A549 (cell line): ENCODE measurements around the gene WBP2. TPM values are rescaled to one million over a fixed set of nuclear protein-coding genes. Genes with fewer than 3 reads are reported as not detected.
"Not testable (repeated sequence)": the region's sequence is repeated elsewhere in the genome, so short reads cannot be mapped to it uniquely, and the experiment has no call there.

Experiments
- ATAC-seq, 2 experiments: fragments of 200-7000 bp in 1 of 2; fragments of >200 bp in 1 of 2; cut with Nextera tagmentation in 1 of 2; cut with Tn5 transposase in 1 of 2; 3 replicates each; pipeline versions ENCODE4 v1.8.0 to v1.9.1; 2018 to 2020; ENCODE audit warnings: mild to moderate bottlenecking in 1 of 2, moderate library complexity in 1 of 2
- CTCF ChIA-PET: fragments of 300-600 bp; sonication (Branson Sonifier 250); formaldehyde crosslinking; extraction: SDS; loops from one replicate; lab custom pipeline; 2021; ENCODE audit warnings: antibody characterized with exemption, inconsistent platforms; lab: Yijun Ruan, JAX
- POLR2A ChIA-PET: fragments of 350-600 bp; formaldehyde crosslinking; extraction: SDS; loops from one replicate; lab custom pipeline; 2021; ENCODE audit warnings: antibody characterized with exemption, inconsistent platforms; lab: Yijun Ruan, JAX
- DNase-seq, 2 experiments: peaks; one replicate each; pipeline versions ENCODE4 v3.0.0 to v3.0.0-alpha.2; 2011 to 2016; ENCODE audit warnings: low read depth in 1 of 2, low spot score in 1 of 2
- FAIRE-seq: peaks from 2 replicates; lab custom pipeline; 2011; peaks lifted over from hg19 to GRCh38; lab: Jason Lieb, UNC
- H3K27ac ChIP-seq, 2 experiments: fragments of >200 bp; sonication (Bioruptor Twin); formaldehyde crosslinking; 3 replicates each; pipeline ENCODE4 v1.5.1; 2016 to 2017
- H3K4me1 ChIP-seq: fragments of >200 bp; sonication (Bioruptor Twin); formaldehyde crosslinking; 3 replicates; pipeline ENCODE4 v1.6.1; 2016
- H3K4me2 ChIP-seq: fragments of >200 bp; sonication (Bioruptor Twin); formaldehyde crosslinking; 3 replicates; pipeline ENCODE4 v1.6.1; 2016
- H3K4me3 ChIP-seq: fragments of >200 bp; sonication (Bioruptor Twin); formaldehyde crosslinking; 3 replicates; pipeline ENCODE4 v1.5.1; 2016
- H3K9me3 ChIP-seq: fragments of >200 bp; sonication (Bioruptor Twin); formaldehyde crosslinking; 3 replicates; pipeline ENCODE4 v1.6.1; 2016
- CTCF ChIP-seq: fragments of >200 bp; sonication (Bioruptor Twin); formaldehyde crosslinking; IDR thresholded peaks from 3 replicates; pipeline ENCODE4 v1.5.1; 2016
- MAX ChIP-seq: IDR thresholded peaks from 2 replicates; pipeline ENCODE4 v1.6.1; 2012
- NPAS2 ChIP-seq: fragments of 250-450 bp; sonication (Bioruptor Pico); IDR thresholded peaks from 2 replicates; pipeline ENCODE4 v1.8.0; 2022; ENCODE audit warnings: mild to moderate bottlenecking, moderate library complexity, borderline replicate concordance
- PHF8 ChIP-seq: fragments of 200-600 bp; sonication (generic); IDR thresholded peaks from 2 replicates; pipeline ENCODE4 v1.6.1; 2016; ENCODE audit warnings: low read depth, mild to moderate bottlenecking, antibody characterized with exemption, moderate library complexity, borderline replicate concordance
- WGBS: methylation state at CpG from one replicate; pipeline ENCODE4 v1.1.6; 2017; ENCODE audit errors: missing lambda C conversion rate; 5-methylcytosine and 5-hydroxymethylcytosine counted together
- polyA plus RNA-seq, 4 experiments: library from polyadenylated mRNA; depleted of rRNA in 3 of 4; stranded (reverse); fragments of >200 nt; fragmentation: RNase III in 1 of 4; extraction: RNeasy Plus Mini Kit Qiagen cat#74134 plus additional on column Dnase treatment in 1 of 4; gene quantifications; 2 replicates in 3 of 4; 3 replicates in 1 of 4; pipeline ENCODE4 v1.2.3, GENCODE V29; 2011 to 2017

Gene WBP2
- polyA plus RNA-seq, 2 of the 4 experiments (the other 2 are of a cell fraction) = 39.7 to 131 TPM

DNA sequence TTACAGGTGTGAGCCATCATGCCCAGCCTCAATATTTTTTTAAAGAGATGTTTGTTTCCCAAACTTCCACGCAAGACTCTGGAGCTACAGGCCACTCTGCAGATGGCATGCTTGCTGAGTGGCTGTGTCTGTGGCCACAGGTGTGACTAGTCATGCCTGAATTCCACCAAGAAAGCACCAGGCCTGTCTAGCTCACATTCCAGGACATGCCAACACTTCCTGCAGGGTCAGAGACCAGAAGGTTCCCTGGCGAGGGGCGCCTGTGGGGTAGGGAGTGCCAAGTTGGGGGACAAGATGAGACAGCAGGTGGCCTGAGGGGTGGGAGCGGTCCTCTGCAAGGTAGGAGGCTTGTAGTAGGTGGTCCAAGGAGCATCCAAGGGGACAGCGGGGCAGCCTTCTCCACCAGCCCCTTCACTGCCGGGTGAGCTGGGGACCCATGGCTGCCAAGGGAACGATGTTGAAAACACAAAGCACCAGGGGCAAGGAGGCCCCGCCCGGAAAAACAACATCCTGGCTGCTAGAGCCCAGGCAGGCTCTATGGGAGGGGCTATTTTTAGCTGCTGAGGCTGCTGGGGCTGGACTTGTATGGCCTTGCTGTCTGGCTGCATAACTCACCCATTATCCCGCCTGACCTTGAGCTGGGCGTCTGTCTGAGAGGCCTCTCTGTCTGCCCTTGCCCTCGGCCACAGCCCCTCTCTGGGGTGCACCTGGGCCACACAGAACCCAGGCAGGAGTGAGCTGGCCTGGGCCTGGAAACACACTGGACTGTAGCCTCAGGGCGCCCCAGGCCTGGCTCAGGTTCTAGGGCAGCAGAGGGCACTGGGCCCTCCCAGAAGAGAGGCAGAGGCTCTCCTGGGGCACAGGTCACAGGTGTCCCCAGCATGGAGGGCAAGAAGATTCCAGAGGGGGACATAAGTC lies 17.6 kb upstream of the WBP2 start:
- peak; percentile 7 to 52; a peak in 4 of 6 replicates for ATAC-seq
- Histone ChIP-seq H3K4me2 (peak overlapping the region; percentile 57), H3K9me3 (no peaks in the 10 kb centered on the region), H3K27ac (peak overlapping the region; percentile 68 to 85), H3K4me3 (no peak overlapping the region), H3K4me1 (peaks cover 56% of the 10 kb centered on the region)
- 0 out of 2 replicates have a peak, but pooled peaks have one; percentile 27 for TF ChIP-seq MAX
- TF ChIP-seq NPAS2 (CRISPR knock-in tag) = no peak
- no peak for TF ChIP-seq CTCF
- ChIA-PET POLR2A (interaction anchor here (0.5 to 4.5 kb wide), 4 partner anchors 17 to 176 kb away, joined by 4 to 27 read pairs (median 8); partner anchors contain the start of gene WBP2), CTCF (interaction anchor here (0.6 to 22.8 kb wide), 11 partner anchors 15 to 273 kb away, joined by 3 to 513 read pairs (median 3); partner anchors contain the start of genes ITGB4, MRPL38, SMIM5 and TRIM65)
- DNase-seq = peak; percentile 82 to 87
- FAIRE-seq = no peak
- 29% methylated on average over 13 of the region's 13 CpGs for WGBS

GRCh38 chr17:75870228-75870627 lies 15.1 kb upstream of the WBP2 start:
- POLR2A ChIA-PET = interaction anchor here (1.6 kb wide), 1 partner anchor 90 kb away, joined by 7 read pairs; a partner anchor contains a TSS
- not testable (repeated sequence) for FAIRE-seq, H3K9me3 ChIP-seq, H3K4me3 ChIP-seq, DNase-seq, ATAC-seq
- CTCF ChIA-PET = interaction anchor here (0.6 to 22.8 kb wide), 6 partner anchors 9 to 120 kb away, joined by 3 to 513 read pairs (median 21); partner anchors contain the start of genes MRPL38, TRIM47, TRIM65 and WBP2
- Histone ChIP-seq H3K4me2 (peak overlapping the region; percentile 56; the same call in 2 of the 3 replicates), H3K27ac (peak overlapping the region; percentile 66 to 84; a peak in 4 of 6 replicates), H3K4me1 (peaks cover 38% of the 10 kb centered on the region)
- WGBS = 90% methylated on average over 10 of the region's 10 CpGs

DNA sequence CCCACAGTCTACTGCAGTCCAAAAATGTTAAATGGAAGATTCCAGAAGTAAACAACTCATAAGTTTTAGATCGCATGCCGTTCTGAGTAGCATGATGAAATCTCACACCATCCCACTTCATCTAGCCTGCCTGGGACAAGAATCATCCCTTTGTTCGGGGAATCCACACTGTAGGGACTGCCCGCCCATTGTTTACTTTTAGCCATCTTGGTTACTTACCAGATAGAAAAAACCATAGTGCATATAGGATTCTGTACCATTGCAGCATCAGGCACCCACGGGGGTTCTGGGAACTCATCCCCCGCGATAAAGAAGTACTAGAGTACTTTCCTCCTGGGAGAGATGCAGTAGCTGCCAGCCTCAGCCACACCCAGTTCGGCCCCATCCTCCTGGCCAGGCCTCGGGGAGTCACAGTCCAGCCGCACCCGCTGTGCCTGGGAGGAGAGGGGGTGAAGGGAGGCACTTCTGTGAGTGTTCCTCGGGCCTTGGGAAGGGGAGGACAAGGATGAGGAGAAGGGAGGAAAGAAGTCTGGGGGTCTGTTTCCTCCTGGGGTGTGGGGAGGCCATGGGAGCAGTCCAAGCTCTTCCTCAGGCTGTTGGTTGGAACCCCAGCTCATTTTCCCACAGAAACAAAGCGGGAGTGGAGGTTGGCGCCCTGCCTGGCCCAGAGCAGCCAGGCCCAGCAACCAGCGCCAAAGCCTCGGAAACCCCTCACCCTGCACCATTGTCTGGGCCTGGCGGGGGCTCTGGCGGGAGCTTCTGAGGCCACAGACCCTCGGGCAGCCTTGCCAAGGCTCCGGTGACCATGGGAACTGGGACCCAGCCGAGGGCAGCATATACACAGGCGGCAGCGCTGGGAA lies 14.4 kb upstream of the WBP2 start:
- FAIRE-seq = no peak
- Histone ChIP-seq H3K4me2 (peak overlapping the region; percentile 56), H3K4me3 (no peak overlapping the region), H3K27ac (peak overlapping the region; percentile 66 to 84), H3K9me3 (no peaks in the 10 kb centered on the region), H3K4me1 (peaks cover 31% of the 10 kb centered on the region)
- DNase-seq = peak; percentile 56 to 57
- CTCF ChIA-PET = interaction anchor here (0.6 to 22.8 kb wide), 8 partner anchors 9 to 86 kb away, joined by 3 to 513 read pairs (median 5); partner anchors contain the start of genes MRPL38, TRIM47, TRIM65 and WBP2
- TF ChIP-seq MAX (peak; percentile 39; the same call in 1 of the 2 replicates), PHF8 (no peak)
- TF ChIP-seq, all 56 proteins: peak for 1
- ATAC-seq = peak in 1 of 2 experiments; percentile 21; a peak in 3 of 6 replicates
- POLR2A ChIA-PET = interaction anchor here (1.6 kb wide), 1 partner anchor 90 kb away, joined by 7 read pairs; a partner anchor contains a TSS
- 55% methylated on average over 23 of the region's 23 CpGs for WGBS

- POLR2A ChIA-PET, ATAC-seq, FAIRE-seq, H3K9me3 ChIP-seq, DNase-seq, H3K4me3 ChIP-seq: not testable (repeated sequence)
- peaks cover 31% of the 10 kb centered on the region for H3K4me1 ChIP-seq
- peak overlapping the region; percentile 66 to 84 for H3K27ac ChIP-seq
- H3K4me2 ChIP-seq = peak overlapping the region; percentile 56
- WGBS = 88% methylated on average over 12 of the region's 12 CpGs
- CTCF ChIA-PET = interaction anchor here (1.3 to 22.8 kb wide), 6 partner anchors 10 to 85 kb away, joined by 3 to 513 read pairs (median 22); partner anchors contain the start of genes MRPL38, TRIM47, TRIM65 and WBP2
These were observed 13.7 kb upstream of the WBP2 start for GRCh38 chr17:75868730-75869281.

DNA sequence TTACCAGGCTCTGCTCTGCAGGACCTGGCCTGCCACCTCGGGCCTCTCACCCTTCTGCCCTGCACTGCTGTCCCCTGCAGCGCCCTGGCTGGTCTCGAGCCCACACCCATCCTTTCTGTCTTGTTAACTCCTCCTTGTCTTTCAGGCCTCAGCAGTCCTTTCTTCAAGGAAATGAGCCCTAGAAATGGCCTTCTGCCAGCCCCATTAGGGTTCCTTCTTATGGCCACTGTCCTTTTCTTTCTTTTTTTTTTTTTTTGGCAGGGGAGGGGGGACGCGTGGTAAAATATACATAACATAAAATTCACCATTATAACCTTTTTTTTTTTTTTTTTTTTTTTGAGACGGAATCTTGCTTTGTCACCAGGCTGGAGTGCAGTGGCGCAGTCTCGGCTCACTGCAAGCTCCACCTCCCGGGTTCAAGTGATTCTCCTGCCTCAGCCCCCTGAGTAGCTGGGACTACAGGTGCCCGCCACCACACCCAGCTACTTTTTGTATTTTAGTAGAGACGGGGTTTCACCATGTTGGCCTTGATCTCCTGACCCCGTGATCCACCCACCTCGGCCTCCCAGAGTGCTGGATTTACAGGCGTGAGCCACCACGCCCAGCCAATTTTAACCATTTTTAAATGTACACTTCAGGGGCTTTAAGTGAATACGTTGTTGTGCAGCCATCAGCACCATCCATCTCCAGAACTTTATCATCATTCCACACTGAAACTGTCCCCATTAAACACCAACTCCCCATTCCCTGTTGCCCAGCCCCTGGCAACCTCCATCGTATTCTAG lies 10.5 kb upstream of the WBP2 start:
- not testable (repeated sequence) for DNase-seq, H3K4me2 ChIP-seq, H3K9me3 ChIP-seq, H3K4me3 ChIP-seq, FAIRE-seq
- ChIA-PET POLR2A (interaction anchor here (1.2 kb wide), 1 partner anchor 10 kb away, joined by 8 read pairs; the partner anchor contains the start of gene WBP2), CTCF (interaction anchor here (0.6 to 14.2 kb wide), 9 partner anchors 8 to 726 kb away, joined by 3 to 330 read pairs (median 6); partner anchors contain the start of genes TRIM47, TRIM65 and WBP2)
- H3K27ac ChIP-seq = 0 out of 6 replicates have a peak overlapping the region, but pooled peaks of 1 of the 2 experiments have one; percentile 0
- H3K4me1 ChIP-seq = peaks cover 18% of the 10 kb centered on the region
- ATAC-seq = 0 out of 6 replicates have a peak, but pooled peaks of 1 of the 2 experiments have one; percentile 4
- WGBS = 78% methylated on average over 17 of the region's 17 CpGs

- H3K4me2 ChIP-seq, FAIRE-seq, ATAC-seq, DNase-seq, H3K4me3 ChIP-seq, H3K9me3 ChIP-seq, H3K27ac ChIP-seq: not testable (repeated sequence)
- CTCF ChIA-PET = interaction anchor here (0.6 to 6.3 kb wide), 8 partner anchors 11 to 726 kb away, joined by 3 to 38 read pairs (median 6); partner anchors contain the start of genes TRIM47 and TRIM65
- WGBS = 88% methylated on average over 4 of the region's 4 CpGs
- POLR2A ChIA-PET = interaction anchor here (1.2 kb wide), 1 partner anchor 9 kb away, joined by 8 read pairs; the partner anchor contains the start of gene WBP2
- H3K4me1 ChIP-seq = peaks cover 14% of the 10 kb centered on the region
These were observed 9.8 kb upstream of the WBP2 start for GRCh38 chr17:75864887-75865286.
